ENCODE results near the gene KCNK6. TPM values are rescaled to one million over a fixed set of nuclear protein-coding genes. Genes with fewer than 3 reads are reported as not detected.

KCNK6 gene
- total RNA-seq, 1 experiment from 2014 or later = 18.3 TPM

DNA sequence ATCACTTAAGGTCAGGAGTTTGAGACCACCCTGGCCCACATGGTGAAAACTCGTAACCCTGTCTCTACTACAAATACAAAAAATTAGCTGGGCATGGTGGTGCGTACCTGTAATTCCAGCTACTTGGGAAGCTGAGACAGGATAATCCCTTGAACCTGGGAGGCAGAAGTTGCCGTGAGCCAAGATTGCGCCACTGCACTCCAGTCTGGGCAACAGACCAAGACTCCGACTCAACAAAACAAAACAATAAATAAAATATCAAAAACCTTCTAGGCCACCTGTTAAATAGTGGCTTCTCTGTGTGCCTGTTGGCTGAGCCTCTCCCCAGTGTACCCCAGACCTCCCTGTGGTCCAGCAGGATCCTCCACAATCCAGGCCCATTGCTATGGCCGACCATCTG, 51.4 kb downstream of the KCNK6 start (continued):
- TF ChIP-seq, protein P1, sequence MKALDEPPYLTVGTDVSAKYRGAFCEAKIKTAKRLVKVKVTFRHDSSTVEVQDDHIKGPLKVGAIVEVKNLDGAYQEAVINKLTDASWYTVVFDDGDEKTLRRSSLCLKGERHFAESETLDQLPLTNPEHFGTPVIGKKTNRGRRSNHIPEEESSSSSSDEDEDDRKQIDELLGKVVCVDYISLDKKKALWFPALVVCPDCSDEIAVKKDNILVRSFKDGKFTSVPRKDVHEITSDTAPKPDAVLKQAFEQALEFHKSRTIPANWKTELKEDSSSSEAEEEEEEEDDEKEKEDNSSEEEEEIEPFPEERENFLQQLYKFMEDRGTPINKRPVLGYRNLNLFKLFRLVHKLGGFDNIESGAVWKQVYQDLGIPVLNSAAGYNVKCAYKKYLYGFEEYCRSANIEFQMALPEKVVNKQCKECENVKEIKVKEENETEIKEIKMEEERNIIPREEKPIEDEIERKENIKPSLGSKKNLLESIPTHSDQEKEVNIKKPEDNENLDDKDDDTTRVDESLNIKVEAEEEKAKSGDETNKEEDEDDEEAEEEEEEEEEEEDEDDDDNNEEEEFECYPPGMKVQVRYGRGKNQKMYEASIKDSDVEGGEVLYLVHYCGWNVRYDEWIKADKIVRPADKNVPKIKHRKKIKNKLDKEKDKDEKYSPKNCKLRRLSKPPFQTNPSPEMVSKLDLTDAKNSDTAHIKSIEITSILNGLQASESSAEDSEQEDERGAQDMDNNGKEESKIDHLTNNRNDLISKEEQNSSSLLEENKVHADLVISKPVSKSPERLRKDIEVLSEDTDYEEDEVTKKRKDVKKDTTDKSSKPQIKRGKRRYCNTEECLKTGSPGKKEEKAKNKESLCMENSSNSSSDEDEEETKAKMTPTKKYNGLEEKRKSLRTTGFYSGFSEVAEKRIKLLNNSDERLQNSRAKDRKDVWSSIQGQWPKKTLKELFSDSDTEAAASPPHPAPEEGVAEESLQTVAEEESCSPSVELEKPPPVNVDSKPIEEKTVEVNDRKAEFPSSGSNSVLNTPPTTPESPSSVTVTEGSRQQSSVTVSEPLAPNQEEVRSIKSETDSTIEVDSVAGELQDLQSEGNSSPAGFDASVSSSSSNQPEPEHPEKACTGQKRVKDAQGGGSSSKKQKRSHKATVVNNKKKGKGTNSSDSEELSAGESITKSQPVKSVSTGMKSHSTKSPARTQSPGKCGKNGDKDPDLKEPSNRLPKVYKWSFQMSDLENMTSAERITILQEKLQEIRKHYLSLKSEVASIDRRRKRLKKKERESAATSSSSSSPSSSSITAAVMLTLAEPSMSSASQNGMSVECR (CRISPR knock-in tag; IDR thresholded peaks at IDR 0.05; ENCODE audit: borderline replicate concordance) = no peak
- TF ChIP-seq, protein P2, sequence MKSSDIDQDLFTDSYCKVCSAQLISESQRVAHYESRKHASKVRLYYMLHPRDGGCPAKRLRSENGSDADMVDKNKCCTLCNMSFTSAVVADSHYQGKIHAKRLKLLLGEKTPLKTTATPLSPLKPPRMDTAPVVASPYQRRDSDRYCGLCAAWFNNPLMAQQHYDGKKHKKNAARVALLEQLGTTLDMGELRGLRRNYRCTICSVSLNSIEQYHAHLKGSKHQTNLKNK (CRISPR knock-in tag; IDR thresholded peaks at IDR 0.05) = no peak
- TF ChIP-seq, protein P3, sequence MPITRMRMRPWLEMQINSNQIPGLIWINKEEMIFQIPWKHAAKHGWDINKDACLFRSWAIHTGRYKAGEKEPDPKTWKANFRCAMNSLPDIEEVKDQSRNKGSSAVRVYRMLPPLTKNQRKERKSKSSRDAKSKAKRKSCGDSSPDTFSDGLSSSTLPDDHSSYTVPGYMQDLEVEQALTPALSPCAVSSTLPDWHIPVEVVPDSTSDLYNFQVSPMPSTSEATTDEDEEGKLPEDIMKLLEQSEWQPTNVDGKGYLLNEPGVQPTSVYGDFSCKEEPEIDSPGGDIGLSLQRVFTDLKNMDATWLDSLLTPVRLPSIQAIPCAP (CRISPR knock-in tag; IDR thresholded peaks at IDR 0.05) = no peak
- TF ChIP-seq, protein P4, sequence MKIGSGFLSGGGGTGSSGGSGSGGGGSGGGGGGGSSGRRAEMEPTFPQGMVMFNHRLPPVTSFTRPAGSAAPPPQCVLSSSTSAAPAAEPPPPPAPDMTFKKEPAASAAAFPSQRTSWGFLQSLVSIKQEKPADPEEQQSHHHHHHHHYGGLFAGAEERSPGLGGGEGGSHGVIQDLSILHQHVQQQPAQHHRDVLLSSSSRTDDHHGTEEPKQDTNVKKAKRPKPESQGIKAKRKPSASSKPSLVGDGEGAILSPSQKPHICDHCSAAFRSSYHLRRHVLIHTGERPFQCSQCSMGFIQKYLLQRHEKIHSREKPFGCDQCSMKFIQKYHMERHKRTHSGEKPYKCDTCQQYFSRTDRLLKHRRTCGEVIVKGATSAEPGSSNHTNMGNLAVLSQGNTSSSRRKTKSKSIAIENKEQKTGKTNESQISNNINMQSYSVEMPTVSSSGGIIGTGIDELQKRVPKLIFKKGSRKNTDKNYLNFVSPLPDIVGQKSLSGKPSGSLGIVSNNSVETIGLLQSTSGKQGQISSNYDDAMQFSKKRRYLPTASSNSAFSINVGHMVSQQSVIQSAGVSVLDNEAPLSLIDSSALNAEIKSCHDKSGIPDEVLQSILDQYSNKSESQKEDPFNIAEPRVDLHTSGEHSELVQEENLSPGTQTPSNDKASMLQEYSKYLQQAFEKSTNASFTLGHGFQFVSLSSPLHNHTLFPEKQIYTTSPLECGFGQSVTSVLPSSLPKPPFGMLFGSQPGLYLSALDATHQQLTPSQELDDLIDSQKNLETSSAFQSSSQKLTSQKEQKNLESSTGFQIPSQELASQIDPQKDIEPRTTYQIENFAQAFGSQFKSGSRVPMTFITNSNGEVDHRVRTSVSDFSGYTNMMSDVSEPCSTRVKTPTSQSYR (CRISPR knock-in tag; IDR thresholded peaks at IDR 0.05) = no peak

DNA sequence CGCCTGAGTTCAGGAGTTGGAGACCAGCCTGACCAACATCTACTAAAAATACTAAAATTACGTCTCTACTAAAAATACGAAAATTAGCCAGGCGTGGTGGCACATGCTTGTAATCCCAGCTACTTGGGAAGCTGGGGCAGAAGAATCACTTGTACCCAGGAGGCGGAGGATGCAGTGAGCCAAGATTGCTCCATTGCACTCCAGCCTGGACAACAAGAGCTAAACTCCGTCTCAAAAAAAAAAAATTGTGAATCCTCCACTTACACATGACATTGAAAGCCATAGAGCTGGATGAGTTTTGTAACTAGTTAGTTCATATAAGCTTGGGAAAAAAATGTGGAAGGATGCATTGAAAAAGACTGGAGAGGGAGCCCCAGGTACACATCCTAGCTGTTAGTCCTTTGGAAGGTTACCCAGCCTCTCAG, 54.3 kb downstream of the KCNK6 start:
- ChIA-PET POLR2A (interaction anchor here (0.6 to 2.5 kb wide), 15 partner anchors 11 to 467 kb away, joined by 3 to 27 read pairs (median 4); partner anchors contain the start of genes C19orf33, FAM98C, GGN and KCNK6), CTCF (interaction anchor here (0.6 to 4.8 kb wide), 27 partner anchors 8 to 384 kb away, joined by 3 to 94 read pairs (median 5); partner anchors contain the start of genes C19orf33, CATSPERG, FAM98C and GGN)
- Mint-ChIP-seq H3K27me3 (ENCODE audit: low read depth) (peaks cover 27% of the 10 kb centered on the region), H3K36me3 (peaks cover 5% of the 10 kb centered on the region; the same call in 1 of the 2 replicates), H3K27ac (peak overlapping the region; percentile 75), H3K4me3 (peak overlapping the region; percentile 100), H3K4me1 (peaks cover 14% of the 10 kb centered on the region), H3K9me3 (no peaks in the 10 kb centered on the region)
- no peak for DNase-seq (ENCODE audit: low spot score)
- TF ChIP-seq SOX15 (CRISPR knock-in tag; IDR thresholded peaks at IDR 0.05) (no peak), MXD4 (CRISPR knock-in tag; IDR thresholded peaks at IDR 0.05; ENCODE audit: borderline replicate concordance) (no peak), ZBTB21 (CRISPR knock-in tag; IDR thresholded peaks at IDR 0.05; ENCODE audit: borderline replicate concordance) (no peak), NFYB (CRISPR knock-in tag; conservative IDR thresholded peaks at IDR 0.05; ENCODE audit: low read depth) (no peak), FOXK1 (CRISPR knock-in tag; IDR thresholded peaks at IDR 0.05) (no peak), FOXJ3 (CRISPR knock-in tag; IDR thresholded peaks at IDR 0.05; ENCODE audit: borderline replicate concordance) (no peak), JAZF1 (CRISPR knock-in tag; IDR thresholded peaks at IDR 0.05) (no peak)
- TF ChIP-seq, protein P5, sequence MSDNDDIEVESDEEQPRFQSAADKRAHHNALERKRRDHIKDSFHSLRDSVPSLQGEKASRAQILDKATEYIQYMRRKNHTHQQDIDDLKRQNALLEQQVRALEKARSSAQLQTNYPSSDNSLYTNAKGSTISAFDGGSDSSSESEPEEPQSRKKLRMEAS (CRISPR knock-in tag; IDR thresholded peaks at IDR 0.05) = no peak
- TF ChIP-seq, protein P6, sequence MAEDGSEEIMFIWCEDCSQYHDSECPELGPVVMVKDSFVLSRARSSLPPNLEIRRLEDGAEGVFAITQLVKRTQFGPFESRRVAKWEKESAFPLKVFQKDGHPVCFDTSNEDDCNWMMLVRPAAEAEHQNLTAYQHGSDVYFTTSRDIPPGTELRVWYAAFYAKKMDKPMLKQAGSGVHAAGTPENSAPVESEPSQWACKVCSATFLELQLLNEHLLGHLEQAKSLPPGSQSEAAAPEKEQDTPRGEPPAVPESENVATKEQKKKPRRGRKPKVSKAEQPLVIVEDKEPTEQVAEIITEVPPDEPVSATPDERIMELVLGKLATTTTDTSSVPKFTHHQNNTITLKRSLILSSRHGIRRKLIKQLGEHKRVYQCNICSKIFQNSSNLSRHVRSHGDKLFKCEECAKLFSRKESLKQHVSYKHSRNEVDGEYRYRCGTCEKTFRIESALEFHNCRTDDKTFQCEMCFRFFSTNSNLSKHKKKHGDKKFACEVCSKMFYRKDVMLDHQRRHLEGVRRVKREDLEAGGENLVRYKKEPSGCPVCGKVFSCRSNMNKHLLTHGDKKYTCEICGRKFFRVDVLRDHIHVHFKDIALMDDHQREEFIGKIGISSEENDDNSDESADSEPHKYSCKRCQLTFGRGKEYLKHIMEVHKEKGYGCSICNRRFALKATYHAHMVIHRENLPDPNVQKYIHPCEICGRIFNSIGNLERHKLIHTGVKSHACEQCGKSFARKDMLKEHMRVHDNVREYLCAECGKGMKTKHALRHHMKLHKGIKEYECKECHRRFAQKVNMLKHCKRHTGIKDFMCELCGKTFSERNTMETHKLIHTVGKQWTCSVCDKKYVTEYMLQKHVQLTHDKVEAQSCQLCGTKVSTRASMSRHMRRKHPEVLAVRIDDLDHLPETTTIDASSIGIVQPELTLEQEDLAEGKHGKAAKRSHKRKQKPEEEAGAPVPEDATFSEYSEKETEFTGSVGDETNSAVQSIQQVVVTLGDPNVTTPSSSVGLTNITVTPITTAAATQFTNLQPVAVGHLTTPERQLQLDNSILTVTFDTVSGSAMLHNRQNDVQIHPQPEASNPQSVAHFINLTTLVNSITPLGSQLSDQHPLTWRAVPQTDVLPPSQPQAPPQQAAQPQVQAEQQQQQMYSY (CRISPR knock-in tag; IDR thresholded peaks at IDR 0.05) = no peak
- TF ChIP-seq, protein P7, sequence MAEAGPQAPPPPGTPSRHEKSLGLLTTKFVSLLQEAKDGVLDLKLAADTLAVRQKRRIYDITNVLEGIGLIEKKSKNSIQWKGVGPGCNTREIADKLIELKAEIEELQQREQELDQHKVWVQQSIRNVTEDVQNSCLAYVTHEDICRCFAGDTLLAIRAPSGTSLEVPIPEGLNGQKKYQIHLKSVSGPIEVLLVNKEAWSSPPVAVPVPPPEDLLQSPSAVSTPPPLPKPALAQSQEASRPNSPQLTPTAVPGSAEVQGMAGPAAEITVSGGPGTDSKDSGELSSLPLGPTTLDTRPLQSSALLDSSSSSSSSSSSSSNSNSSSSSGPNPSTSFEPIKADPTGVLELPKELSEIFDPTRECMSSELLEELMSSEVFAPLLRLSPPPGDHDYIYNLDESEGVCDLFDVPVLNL (CRISPR knock-in tag; IDR thresholded peaks at IDR 0.05; ENCODE audit: borderline replicate concordance, low read depth) = no peak
- no peak for ATAC-seq

All from WTC11 (cell line).